PFSK-1 (cell line): ENCODE results near the gene DIP2C.

Experiments used
- FOXP2 ChIP-seq: optimal IDR thresholded peaks from 2 replicates; pipeline ENCODE3; 2011; ENCODE audit warnings: borderline replicate concordance, control low read depth, inconsistent platforms; ENCODE audit not compliant: insufficient read depth; ENCODE audit errors: extremely low read length, extremely low read depth
- POLR2AphosphoS5 ChIP-seq: IDR thresholded peaks from 2 replicates; pipeline ENCODE4 v1.6.1; 2012; ENCODE audit warnings: low read depth, mild to moderate bottlenecking, control low read depth, low read length, moderate library complexity
- REST ChIP-seq, 2 experiments: IDR thresholded peaks; 2 replicates each; pipeline versions ENCODE4 v1.6.1 to v1.8.0; 2011 to 2012; ENCODE audit warnings: low read depth in 2 of 2, low read length in 2 of 2, control low read depth in 1 of 2, inconsistent platforms in 1 of 2, mild to moderate bottlenecking in 1 of 2, moderate library complexity in 1 of 2; ENCODE audit not compliant: insufficient read depth in 1 of 2
- SIN3A ChIP-seq: IDR thresholded peaks from 2 replicates; pipeline ENCODE4 v1.6.1; 2012; ENCODE audit warnings: mild to moderate bottlenecking, low read length, moderate library complexity, borderline replicate concordance; ENCODE audit not compliant: insufficient read depth
- TAF1 ChIP-seq: IDR thresholded peaks from 2 replicates; pipeline ENCODE4 v1.6.1; 2012; ENCODE audit warnings: low read length, control low read depth, borderline replicate concordance; ENCODE audit not compliant: insufficient read depth

Gene DIP2C

DNA sequence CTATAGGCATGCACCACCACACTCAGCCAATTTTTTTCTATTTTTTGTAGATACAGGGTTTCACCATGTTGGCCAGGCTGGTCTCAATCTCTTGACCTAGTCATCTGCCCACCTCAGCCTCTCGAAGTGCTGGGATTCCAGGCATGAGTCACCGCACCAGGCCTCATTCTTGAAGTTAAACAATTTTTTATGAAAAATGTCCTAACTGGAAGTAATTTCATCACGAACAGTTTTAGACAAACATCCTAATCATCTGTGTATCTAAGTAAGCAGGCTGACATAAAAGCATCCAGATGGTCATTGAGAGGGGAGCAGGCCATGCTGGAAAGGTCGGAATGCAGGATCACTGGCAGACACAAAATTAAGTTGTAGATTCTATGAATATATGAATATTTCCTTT lies 285.1 kb downstream of the DIP2C start:
- TF ChIP-seq SIN3A = no peak

- no peak for TF ChIP-seq REST (IDR thresholded peaks at IDR 0.05; ENCODE audit: insufficient read depth in 1 of 2, low read depth in 2 of 2, low read length in 2 of 2)
- TF ChIP-seq SIN3A = no peak
These were observed 290.5 kb downstream of the DIP2C start for GRCh38 chr10:398954-399353.

DNA sequence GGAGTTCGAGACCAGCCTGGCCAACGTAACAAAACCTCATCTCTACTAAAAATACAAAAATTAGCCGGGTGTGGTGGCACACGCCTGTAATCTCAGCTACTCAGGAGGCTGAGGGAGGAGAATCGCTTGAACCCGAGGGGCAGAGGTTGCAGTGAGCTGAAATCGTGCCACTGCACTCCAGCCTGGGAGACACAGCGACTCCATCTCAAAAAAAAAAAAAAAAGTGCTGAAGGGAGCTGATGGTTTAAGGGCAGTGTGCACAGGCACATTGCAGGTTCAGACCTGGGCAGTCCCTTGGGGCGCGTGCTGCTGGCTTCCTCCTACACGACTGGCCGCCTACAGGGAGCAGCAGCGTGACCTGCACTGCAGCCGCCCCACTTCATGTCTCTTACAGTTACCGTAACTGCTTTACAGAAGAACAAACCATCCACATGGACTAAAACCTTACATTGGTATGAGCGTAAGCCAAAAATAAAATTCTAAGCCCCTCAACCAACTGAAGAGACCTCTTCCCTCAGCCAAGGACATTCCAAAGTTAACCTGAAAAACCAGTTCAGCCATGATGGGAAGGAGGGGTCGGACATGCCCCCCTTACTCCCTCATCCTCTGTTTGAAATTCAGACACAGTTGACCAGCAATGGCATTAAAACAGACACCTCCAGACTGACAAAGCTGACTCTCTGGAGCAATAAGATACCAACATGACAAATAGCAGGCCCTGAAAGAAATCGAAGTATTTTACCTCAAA lies 292.0 kb downstream of the DIP2C start:
- TF ChIP-seq FOXP2 (no peak), SIN3A (no peak), POLR2AphosphoS5 (no peak), TAF1 (no peak), REST (IDR thresholded peaks at IDR 0.05; ENCODE audit: insufficient read depth in 1 of 2, low read depth in 2 of 2, low read length in 2 of 2) (no peak)

DNA sequence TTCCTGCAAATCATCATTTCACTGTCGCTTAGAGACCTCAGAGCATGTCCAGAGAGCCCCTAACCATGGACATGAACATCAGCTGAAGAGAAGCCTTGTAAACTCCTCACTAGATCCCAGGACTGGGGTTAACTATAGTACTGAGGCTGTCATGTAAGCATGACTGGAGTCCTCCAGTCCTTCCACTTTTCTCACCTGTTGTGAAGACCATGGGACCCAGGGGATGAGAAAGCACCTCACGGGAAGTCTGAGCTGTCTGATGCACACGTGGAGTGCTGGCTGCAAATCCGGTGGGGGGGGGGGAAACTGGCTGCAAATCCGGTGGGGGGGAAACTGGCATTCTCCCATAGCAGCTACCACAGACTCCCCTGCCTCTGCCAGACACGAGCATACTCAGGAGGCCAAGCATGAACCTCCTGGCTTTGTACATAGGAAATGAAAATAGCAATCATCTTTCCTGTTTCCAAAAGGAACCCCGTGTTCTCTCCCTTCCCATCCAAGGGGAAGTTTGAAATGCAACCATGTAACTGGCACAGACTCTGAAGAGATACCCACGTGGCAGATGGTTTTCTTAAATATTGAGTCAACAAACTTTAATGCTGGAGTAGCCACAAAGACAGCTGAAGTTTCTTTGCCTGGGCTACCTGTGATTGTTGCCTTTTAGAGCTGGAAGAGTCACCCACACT lies 292.8 kb downstream of the DIP2C start:
- TF ChIP-seq POLR2AphosphoS5 = no peak

DNA sequence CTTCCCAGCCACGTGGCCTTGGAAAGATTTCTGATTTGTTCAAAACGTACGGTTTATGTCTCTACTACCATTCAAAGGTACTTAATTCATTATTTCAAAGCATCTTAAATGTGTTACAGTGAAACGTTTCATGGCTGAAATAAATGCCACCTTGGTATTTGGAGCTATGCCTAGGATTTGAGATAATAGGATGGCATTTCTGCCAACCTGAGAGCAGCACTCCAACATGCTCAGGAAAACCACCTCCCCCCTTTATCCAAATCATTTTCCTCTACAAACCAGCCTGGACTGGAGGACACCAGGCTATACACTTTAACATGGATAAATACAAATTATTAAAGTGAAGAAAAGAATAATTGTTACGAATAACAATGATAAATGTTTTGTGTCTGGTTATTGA lies 293.4 kb downstream of the DIP2C start:
- no peak for TF ChIP-seq FOXP2
- TF ChIP-seq REST (IDR thresholded peaks at IDR 0.05; ENCODE audit: insufficient read depth in 1 of 2, low read depth in 2 of 2, low read length in 2 of 2) = no peak
- no peak for TF ChIP-seq SIN3A
- no peak for TF ChIP-seq POLR2AphosphoS5
- TF ChIP-seq TAF1 = no peak

DNA sequence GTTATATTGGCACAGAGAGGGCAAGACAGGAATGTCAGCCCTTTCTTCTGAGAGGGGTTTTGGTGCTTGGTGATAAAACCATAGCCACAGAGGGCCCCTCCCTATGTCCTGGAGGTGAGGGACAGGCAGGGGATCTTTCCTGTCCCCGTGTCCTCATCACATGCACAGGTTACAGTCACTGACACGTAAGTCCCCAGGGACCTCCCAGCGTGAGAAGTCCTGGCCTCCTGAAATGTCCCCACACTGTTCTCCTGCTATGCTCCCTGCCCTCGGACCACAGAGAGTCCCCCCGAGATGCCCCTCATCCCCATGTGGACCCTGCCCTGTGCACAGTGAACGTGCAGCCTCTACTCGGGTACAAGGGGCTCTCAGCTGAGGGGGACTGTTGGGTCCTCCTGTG lies 293.8 kb downstream of the DIP2C start:
- TF ChIP-seq REST (IDR thresholded peaks at IDR 0.05; ENCODE audit: insufficient read depth in 1 of 2, low read depth in 2 of 2, low read length in 2 of 2) = no peak
- TF ChIP-seq SIN3A = no peak
- TF ChIP-seq TAF1 = no peak
- no peak for TF ChIP-seq FOXP2
- no peak for TF ChIP-seq POLR2AphosphoS5
